Breast epithelium (tissue), 3 donors: ENCODE data around the gene ZFAND2A.

Experiments used
- CTCF ChIP-seq, 3 donors: fragments of 450-650 bp; IDR thresholded peaks; one replicate each; pipeline ENCODE4 v1.5.1; 2016 to 2017; ENCODE audit warnings: antibody characterized with exemption in 3 of 3, mild to moderate bottlenecking in 3 of 3, moderate library complexity in 3 of 3
- POLR2AphosphoS5 ChIP-seq, 3 donors: sonication (generic); formaldehyde crosslinking; IDR thresholded peaks; one replicate each; pipeline ENCODE4 v1.6.1; 2017; ENCODE audit warnings: antibody characterized with exemption in 3 of 3

GRCh38 chr7:1131471-1132265, 28.3 kb downstream of the ZFAND2A start:
- TF ChIP-seq POLR2AphosphoS5 (IDR thresholded peaks at IDR 0.05) (no peak), CTCF (IDR thresholded peaks at IDR 0.05) (no peak)
